D341Med (cell line): Measurements from ENCODE around the gene DDAH2.
"Not testable (repeated sequence)": the region's sequence is repeated elsewhere in the genome, so short reads cannot be mapped to it uniquely, and the experiment has no call there.

Experiments used
- DNase-seq: peaks from one replicate; pipeline ENCODE4 v3.0.0; 2012; ENCODE audit warnings: low spot score

The DDAH2 gene

GRCh38 chr6:31713991-31714684, 15.0 kb downstream of the DDAH2 start:
- DNase-seq: no peak

GRCh38 chr6:31713465-31713864, 15.6 kb downstream of the DDAH2 start:
- DNase-seq: no peak

GRCh38 chr6:31712296-31712695, 16.8 kb downstream of the DDAH2 start:
- DNase-seq: no peak

GRCh38 chr6:31711233-31711632, 17.9 kb downstream of the DDAH2 start:
- DNase-seq: no peak

- DNase-seq: no peak
Observed at GRCh38 chr6:31710523-31711219, 18.4 kb downstream of the DDAH2 start.

GRCh38 chr6:31709157-31709556, 19.9 kb downstream of the DDAH2 start:
- DNase-seq: not testable (repeated sequence)

GRCh38 chr6:31708224-31708623, 20.9 kb downstream of the DDAH2 start:
- no peak for DNase-seq

- DNase-seq: no peak
Observed at GRCh38 chr6:31707701-31708100, 21.4 kb downstream of the DDAH2 start.

GRCh38 chr6:31706599-31706998, 22.5 kb downstream of the DDAH2 start, which contains the start of gene LY6G6F:
LY6G6F (plus strand) TSS chr6:31706866; CDS start chr6:31706907, 41 bp downstream.
- no peak for DNase-seq

GRCh38 chr6:31705931-31706330, 23.2 kb downstream of the DDAH2 start:
- DNase-seq: no peak

- DNase-seq: peak; percentile 99
Observed at GRCh38 chr6:31702819-31703716, 26.0 kb downstream of the DDAH2 start, which contains the start of gene ABHD16A. ABHD16A (minus strand) TSS chr6:31703324; CDS start chr6:31703281, 43 bp downstream.

GRCh38 chr6:31702405-31702818, 26.7 kb downstream of the DDAH2 start:
- DNase-seq: no peak

GRCh38 chr6:31701666-31702404, 27.3 kb downstream of the DDAH2 start:
- DNase-seq: peak; percentile 71

GRCh38 chr6:31700740-31701401, 28.2 kb downstream of the DDAH2 start:
- no peak for DNase-seq

GRCh38 chr6:31697555-31697954, 31.5 kb downstream of the DDAH2 start:
- DNase-seq: no peak

GRCh38 chr6:31693535-31693934, 35.6 kb downstream of the DDAH2 start:
- DNase-seq: no peak

GRCh38 chr6:31692886-31693285, 36.2 kb downstream of the DDAH2 start:
- DNase-seq: no peak

GRCh38 chr6:31692353-31692752, 36.7 kb downstream of the DDAH2 start:
- DNase-seq: no peak

GRCh38 chr6:31691564-31692108, 37.5 kb downstream of the DDAH2 start:
- no peak for DNase-seq

GRCh38 chr6:31691078-31691463, 38.0 kb downstream of the DDAH2 start:
- DNase-seq: no peak
